HCT116 (cell line): Measurements from ENCODE around the gene ARPC5. TPM values are rescaled to one million over a fixed set of nuclear protein-coding genes. Genes with fewer than 3 reads are reported as not detected.

Source experiments
- ATAC-seq: fragments of 200-7000 bp; cut with Tn5 transposase; 2 replicates; pipeline ENCODE4 v1.9.1; 2020; ENCODE audit warnings: mild to moderate bottlenecking, moderate library complexity
- BruUV-seq: library from RNA; stranded (reverse); fragments of 400-500 nt; replicated peaks from 2 replicates; lab custom pipeline; 2021; lab: Mats Ljungman, UMichigan
- CTCF ChIA-PET: fragments of 300-600 bp; sonication (Branson Sonifier 250); formaldehyde crosslinking; loops from one replicate; lab custom pipeline; 2021; ENCODE audit warnings: antibody characterized with exemption; lab: Charles Lee
- POLR2A ChIA-PET: fragments of 300-600, 350-600 bp; sonication (Branson Sonifier 250); formaldehyde crosslinking; loops from one replicate; lab custom pipeline; 2021; ENCODE audit warnings: antibody characterized with exemption; lab: Charles Lee
- RAD21 ChIA-PET, 2 experiments: fragments of 300-600 bp; sonication (Branson Sonifier 250); formaldehyde crosslinking; loops; one replicate each; lab custom pipeline; 2023; ENCODE audit warnings: low total read pairs in 2 of 2; ENCODE audit not compliant: uncharacterized antibody in 2 of 2, unreplicated experiment in 2 of 2, low non-redundant PET in 1 of 2; lab: Charles Lee
- DNase-seq: peaks from one replicate; pipeline ENCODE4 v3.0.0-alpha.2; 2010; ENCODE audit warnings: low read depth, low spot score
- H2AFZ ChIP-seq: fragments of 200-600 bp; shearing (Covaris generic), sonication (generic); 2 replicates; pipeline ENCODE4 v1.6.1; 2017; ENCODE audit warnings: low read depth, mixed run types, mixed read lengths, antibody characterized with exemption, low read length; ENCODE audit not compliant: poor library complexity, severe bottlenecking
- H3K27ac ChIP-seq: 2 replicates; pipeline ENCODE4 v1.5.1; 2012; ENCODE audit warnings: low read depth, low read length
- H3K27me3 ChIP-seq: fragments of 200-600 bp; sonication (generic); 2 replicates; pipeline ENCODE4 v1.6.1; 2016; ENCODE audit warnings: mixed run types, low read length, mixed read lengths; ENCODE audit not compliant: insufficient read depth
- H3K36me3 ChIP-seq, 2 experiments: fragments of 200-500 bp in 1 of 2; fragments of 200-600 bp in 1 of 2; sonication (Bioruptor generic) in 1 of 2; sonication (generic) in 1 of 2; 2 replicates each; pipeline versions ENCODE4 v1.5.1 to v1.6.1; 2014 to 2016; ENCODE audit warnings: low read length in 2 of 2, inconsistent platforms in 1 of 2, mixed read lengths in 1 of 2, mixed run types in 1 of 2; ENCODE audit not compliant: insufficient read depth in 2 of 2, control insufficient read depth in 1 of 2
- H3K4me1 ChIP-seq, 2 experiments: fragments of 200-600 bp in 1 of 2; sonication (generic) in 1 of 2; 2 replicates each; pipeline versions ENCODE4 v1.5.1 to v1.6.1; 2012 to 2017; ENCODE audit warnings: low read length in 2 of 2, inconsistent platforms in 1 of 2, mild to moderate bottlenecking in 1 of 2, mixed read lengths in 1 of 2, mixed run types in 1 of 2, moderate library complexity in 1 of 2; ENCODE audit not compliant: insufficient read depth in 2 of 2, control insufficient read depth in 1 of 2
- H3K4me2 ChIP-seq: fragments of 200-600 bp; sonication (generic); 2 replicates; pipeline ENCODE4 v1.6.1; 2017; ENCODE audit warnings: mixed run types, low read length, mixed read lengths
- H3K4me3 ChIP-seq, 2 experiments: fragments of 200-600 bp in 1 of 2; sonication (generic) in 1 of 2; replicated peaks in 1 of 2; 2 replicates each; pipeline ENCODE4 v1.5.1; 2011 to 2016; ENCODE audit warnings: low read length in 2 of 2, control low read depth in 1 of 2, low read depth in 1 of 2, mild to moderate bottlenecking in 1 of 2, mixed read lengths in 1 of 2, mixed run types in 1 of 2
- H3K79me2 ChIP-seq: fragments of 200-600 bp; sonication (generic); 2 replicates; pipeline ENCODE4 v1.6.1; 2017; ENCODE audit warnings: mild to moderate bottlenecking, mixed run types, low read length, moderate library complexity, mixed read lengths; ENCODE audit not compliant: insufficient read depth
- H3K9ac ChIP-seq: fragments of 200-600 bp; sonication (generic); 2 replicates; pipeline ENCODE4 v1.6.1; 2016; ENCODE audit warnings: low read length, mixed read lengths
- H3K9me2 ChIP-seq: fragments of 200-600 bp; sonication (generic), shearing (Covaris generic); 2 replicates; pipeline ENCODE4 v1.6.1; 2017; ENCODE audit warnings: mixed run types, mild to moderate bottlenecking, moderate library complexity; ENCODE audit not compliant: insufficient read depth
- H3K9me3 ChIP-seq, 2 experiments: fragments of 200-500 bp in 1 of 2; fragments of 200-600 bp in 1 of 2; sonication (Bioruptor generic) in 1 of 2; sonication (generic) in 1 of 2; 2 replicates each; pipeline ENCODE4 v1.6.1; 2014 to 2017; ENCODE audit warnings: low read length in 2 of 2, mixed read lengths in 2 of 2, inconsistent platforms in 1 of 2, low read depth in 1 of 2, mild to moderate bottlenecking in 1 of 2, mixed run types in 1 of 2, moderate library complexity in 1 of 2; ENCODE audit not compliant: control insufficient read depth in 1 of 2, insufficient read depth in 1 of 2
- H4K20me1 ChIP-seq: fragments of 200-600 bp; sonication (generic), shearing (Covaris generic); 2 replicates; pipeline ENCODE4 v1.6.1; 2017; ENCODE audit warnings: mixed run types, mild to moderate bottlenecking, moderate library complexity; ENCODE audit not compliant: insufficient read depth
- CTCF ChIP-seq, 3 experiments: fragments of 200-600 bp in 1 of 3; sonication (generic) in 1 of 3; IDR thresholded peaks in 2 of 3; conservative IDR thresholded peaks in 1 of 3; 2 replicates each; pipeline ENCODE4 v1.5.1; 2012 to 2017; ENCODE audit warnings: low read depth in 2 of 3, low read length in 2 of 3, antibody characterized with exemption in 1 of 3, borderline replicate concordance in 1 of 3, control low read depth in 1 of 3, mild to moderate bottlenecking in 1 of 3, mixed read lengths in 1 of 3, mixed run types in 1 of 3, moderate library complexity in 1 of 3; ENCODE audit not compliant: insufficient read depth in 1 of 3
- EGR1 ChIP-seq: IDR thresholded peaks from 2 replicates; pipeline ENCODE4 v1.6.1; 2012; ENCODE audit warnings: low read depth
- ELF1 ChIP-seq: IDR thresholded peaks from 2 replicates; pipeline ENCODE4 v1.6.1; 2012; ENCODE audit warnings: low read depth, borderline replicate concordance
- EZH2 ChIP-seq: fragments of 200-600 bp; sonication (generic); IDR thresholded peaks from 2 replicates; pipeline ENCODE4 v1.6.1; 2017; ENCODE audit warnings: antibody characterized with exemption, mixed run types
- FOSL1 ChIP-seq: IDR thresholded peaks from 2 replicates; pipeline ENCODE4 v1.6.1; 2012; ENCODE audit warnings: low read depth
- MAX ChIP-seq: IDR thresholded peaks from 2 replicates; pipeline ENCODE4 v1.6.1; 2012
- POLR2AphosphoS5 ChIP-seq: IDR thresholded peaks from 2 replicates; pipeline ENCODE4 v1.6.1; 2011; ENCODE audit warnings: mild to moderate bottlenecking, low read depth, low read length, moderate library complexity
- REST ChIP-seq: IDR thresholded peaks from 2 replicates; pipeline ENCODE4 v1.6.1; 2012; ENCODE audit warnings: low read depth
- SP1 ChIP-seq: IDR thresholded peaks from 2 replicates; pipeline ENCODE4 v1.6.1; 2012; ENCODE audit warnings: low read depth
- TCF7L2 ChIP-seq: IDR thresholded peaks from 2 replicates; pipeline ENCODE4 v1.7.0; 2011; ENCODE audit warnings: borderline replicate concordance, inconsistent platforms; ENCODE audit not compliant: insufficient read depth, insufficient read length; ENCODE audit errors: extremely low read depth
- YY1 ChIP-seq: IDR thresholded peaks from 2 replicates; pipeline ENCODE4 v1.6.1; 2011; ENCODE audit warnings: low read length, low read depth, moderate library complexity, mild to moderate bottlenecking; ENCODE audit not compliant: insufficient replicate concordance; ENCODE audit errors: extremely low read depth
- ZFX ChIP-seq: fragments of 450-650 bp; IDR thresholded peaks from 2 replicates; pipeline ENCODE4 v1.6.1; 2017
- intact Hi-C: fragments of 100-400 bp; cut with micrococcal nuclease; formaldehyde crosslinking; loops from 2 replicates; pipeline ENCODE4 v1.10.0; 2022
- total RNA-seq: library from RNA; stranded (reverse); gene quantifications from one replicate; pipeline ENCODE4 v1.2.1, GENCODE V29; 2021; ENCODE audit not compliant: unreplicated experiment

ARPC5 gene
- total RNA-seq, 1 experiment from 2014 or later: 71.5 TPM

- Histone ChIP-seq H3K4me1 (peaks cover 0 to 14% of the 10 kb centered on the region in 2 experiments; a peak in 1 of 4 replicates), H2AFZ (no peak overlapping the region), H3K36me3 (no peaks in the 10 kb centered on the region), H3K4me3 (no peak overlapping the region), H3K27ac (no peak overlapping the region), H4K20me1 (no peaks in the 10 kb centered on the region), H3K9me3 (no peaks in the 10 kb centered on the region), H3K9me2 (no peaks in the 10 kb centered on the region), H3K27me3 (no peaks in the 10 kb centered on the region), H3K79me2 (no peaks in the 10 kb centered on the region), H3K4me2 (no peak overlapping the region), H3K9ac (no peak overlapping the region)
- no peak for DNase-seq
- ChIA-PET CTCF (interaction anchor here (1.1 kb wide), 1 partner anchor 11 kb away, joined by 3 read pairs; no protein-coding TSS in a partner anchor), POLR2A (no interaction called here), RAD21 (no interaction called here)
- no peak for TF ChIP-seq TCF7L2
- no peak for TF ChIP-seq MAX
- no peak for TF ChIP-seq ZFX
- TF ChIP-seq YY1: no peak
- no peak for TF ChIP-seq SP1
- no peak for TF ChIP-seq EGR1
- TF ChIP-seq POLR2AphosphoS5: no peak
- no peak for TF ChIP-seq ELF1
- no peak for TF ChIP-seq CTCF (IDR thresholded peaks at IDR 0.05 in 2 of 3, conservative IDR thresholded peaks at IDR 0.05 in 1 of 3; ENCODE audit: borderline replicate concordance in 1 of 3, insufficient read depth in 1 of 3, low read depth in 2 of 3, low read length in 2 of 3)
- no peak for TF ChIP-seq FOSL1
- TF ChIP-seq REST: no peak
- no peak for TF ChIP-seq EZH2
- intact Hi-C loops: no loop called here
- ATAC-seq: no peak
- no TSS peak for BruUV-seq
These were observed 46.2 kb downstream of the ARPC5 start for GRCh38 chr1:183589384-183589783.
